HG03439 (cell line): ENCODE data around the gene CDH4.

Experiments
- ATAC-seq: cut with Tn5 transposase; IDR thresholded peaks from one replicate; pipeline ENCODE4 v1.9.1; 2021; ENCODE audit warnings: mild to moderate bottlenecking, moderate library complexity; ENCODE audit not compliant: unreplicated experiment

Gene CDH4

GRCh38 chr20:61819574-61819846 is 567.4 kb downstream of the CDH4 start:
- no peak for ATAC-seq

DNA sequence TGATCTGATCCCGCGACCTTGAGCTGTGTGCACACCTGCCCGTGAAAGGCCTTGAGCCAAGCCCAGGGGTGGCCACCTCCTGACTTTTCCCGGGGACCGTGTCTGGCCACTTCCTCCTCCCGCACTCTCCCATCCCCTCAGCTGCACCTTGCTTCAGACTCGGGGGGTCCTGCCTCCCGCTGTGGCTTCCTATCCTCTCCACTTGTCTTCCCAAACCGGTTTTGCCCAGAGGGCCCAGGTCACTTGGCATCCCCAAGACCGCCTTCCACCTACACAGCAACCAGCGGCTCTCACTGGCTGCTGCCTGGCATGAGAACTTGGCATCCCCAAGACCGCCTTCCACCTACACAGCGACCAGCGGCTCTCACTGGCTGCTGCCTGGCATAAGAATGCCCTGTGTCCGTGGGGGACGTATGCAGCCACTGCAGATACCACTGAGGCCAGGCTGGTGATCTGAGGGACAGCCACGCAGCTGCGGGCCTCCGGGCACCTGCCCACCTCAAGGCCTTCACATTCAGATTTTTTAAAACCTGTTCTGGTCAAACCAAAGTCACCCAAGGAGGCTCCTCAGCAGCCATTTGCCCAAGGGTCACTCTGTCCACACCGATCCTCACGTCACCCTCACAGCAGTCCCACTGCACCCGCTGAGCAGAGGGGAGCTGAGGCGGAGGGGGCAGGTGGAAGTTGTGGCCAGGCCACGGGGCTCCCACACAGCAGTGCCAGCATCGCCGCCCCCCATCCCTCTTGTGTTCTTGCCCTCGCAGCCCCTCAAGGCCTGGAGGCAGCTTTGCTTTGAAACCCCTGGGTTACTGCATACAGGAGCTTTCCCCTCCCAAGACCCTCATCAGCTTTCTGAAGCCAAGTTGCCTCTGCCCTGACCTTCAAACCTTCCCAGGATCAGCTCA is 568.1 kb downstream of the CDH4 start:
- ATAC-seq: no peak

- ATAC-seq: no peak
Observed at GRCh38 chr20:61821735-61822134, 569.7 kb downstream of the CDH4 start.

DNA sequence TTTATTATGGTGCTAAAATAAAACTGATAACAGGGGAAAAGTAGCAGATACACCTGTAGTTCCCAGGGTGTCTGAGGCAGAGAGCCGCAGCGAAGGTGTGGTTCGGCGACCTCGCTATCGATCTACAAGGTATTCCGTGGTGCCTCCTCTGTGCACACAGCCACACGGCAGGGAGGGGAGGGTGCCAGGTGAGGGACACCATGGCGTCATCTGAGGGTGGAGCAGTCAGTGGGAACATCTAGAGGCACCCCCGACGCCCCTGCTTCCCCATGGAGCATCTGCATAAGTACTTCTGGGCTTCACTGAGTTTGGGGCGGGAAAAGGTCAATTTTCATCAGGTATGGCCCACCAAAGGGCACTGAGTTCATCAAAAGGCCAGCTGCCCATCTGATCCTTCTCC is 570.3 kb downstream of the CDH4 start:
- ATAC-seq: no peak

- ATAC-seq: no peak
Observed at GRCh38 chr20:61823242-61823641, 571.2 kb downstream of the CDH4 start.

GRCh38 chr20:61828891-61829290 is 576.8 kb downstream of the CDH4 start:
- no peak for ATAC-seq

DNA sequence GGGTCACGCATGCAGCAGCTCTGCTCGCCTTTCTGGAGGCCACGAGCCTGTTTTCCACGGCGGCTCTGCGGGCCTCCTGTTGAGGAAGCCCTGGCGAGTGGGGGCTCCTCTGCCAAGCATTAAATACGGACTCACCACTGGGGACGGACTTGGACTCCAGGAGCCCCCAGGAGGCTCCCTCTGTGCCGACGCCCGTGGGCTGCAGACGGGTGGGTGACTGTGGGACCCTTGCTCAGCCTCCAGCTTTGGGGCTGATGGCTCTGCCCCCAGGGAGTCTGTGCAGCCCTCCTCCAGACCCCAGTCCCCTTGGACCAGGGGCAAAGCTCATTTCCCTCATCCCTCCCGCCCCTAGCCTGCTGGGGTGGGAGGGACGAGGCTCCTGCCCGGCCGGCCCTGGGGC is 577.5 kb downstream of the CDH4 start:
- no peak for ATAC-seq

DNA sequence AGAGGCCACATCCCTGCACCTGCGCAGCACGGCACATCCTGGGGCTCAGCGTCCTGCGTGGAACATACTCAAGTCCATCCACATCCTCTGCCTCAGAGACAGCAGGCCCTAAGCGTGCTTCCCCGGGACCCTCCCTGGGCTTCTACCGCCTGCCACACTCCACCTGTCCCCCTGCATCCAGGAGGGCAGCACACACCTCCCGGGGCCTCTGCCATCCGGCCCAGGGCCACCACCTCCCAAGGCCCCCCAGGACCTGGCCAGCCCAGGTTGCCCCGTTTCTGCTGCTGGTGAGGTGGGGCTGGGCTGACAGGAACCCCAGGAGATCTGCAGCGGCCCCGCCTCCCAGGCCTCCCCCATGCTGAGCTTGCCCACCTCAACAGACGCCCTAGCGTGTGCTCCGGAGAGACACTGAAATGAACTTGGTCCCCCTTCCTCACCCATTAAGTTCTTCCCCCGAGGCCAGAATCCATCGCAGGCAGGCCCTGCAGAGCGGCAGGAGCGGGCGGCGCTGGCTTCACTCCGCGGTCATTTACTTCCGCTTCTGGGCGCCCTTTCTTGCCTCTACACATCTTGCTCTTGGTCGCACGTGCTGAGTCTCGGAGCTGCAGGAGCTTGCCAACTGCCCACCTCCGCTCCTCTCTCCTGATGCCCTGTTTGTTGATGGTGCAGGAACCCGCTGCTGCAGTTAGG is 578.3 kb downstream of the CDH4 start:
- no peak for ATAC-seq

- no peak for ATAC-seq
Observed at GRCh38 chr20:61830991-61831390, 578.9 kb downstream of the CDH4 start.

GRCh38 chr20:61832181-61832580 is 580.1 kb downstream of the CDH4 start:
- no peak for ATAC-seq

DNA sequence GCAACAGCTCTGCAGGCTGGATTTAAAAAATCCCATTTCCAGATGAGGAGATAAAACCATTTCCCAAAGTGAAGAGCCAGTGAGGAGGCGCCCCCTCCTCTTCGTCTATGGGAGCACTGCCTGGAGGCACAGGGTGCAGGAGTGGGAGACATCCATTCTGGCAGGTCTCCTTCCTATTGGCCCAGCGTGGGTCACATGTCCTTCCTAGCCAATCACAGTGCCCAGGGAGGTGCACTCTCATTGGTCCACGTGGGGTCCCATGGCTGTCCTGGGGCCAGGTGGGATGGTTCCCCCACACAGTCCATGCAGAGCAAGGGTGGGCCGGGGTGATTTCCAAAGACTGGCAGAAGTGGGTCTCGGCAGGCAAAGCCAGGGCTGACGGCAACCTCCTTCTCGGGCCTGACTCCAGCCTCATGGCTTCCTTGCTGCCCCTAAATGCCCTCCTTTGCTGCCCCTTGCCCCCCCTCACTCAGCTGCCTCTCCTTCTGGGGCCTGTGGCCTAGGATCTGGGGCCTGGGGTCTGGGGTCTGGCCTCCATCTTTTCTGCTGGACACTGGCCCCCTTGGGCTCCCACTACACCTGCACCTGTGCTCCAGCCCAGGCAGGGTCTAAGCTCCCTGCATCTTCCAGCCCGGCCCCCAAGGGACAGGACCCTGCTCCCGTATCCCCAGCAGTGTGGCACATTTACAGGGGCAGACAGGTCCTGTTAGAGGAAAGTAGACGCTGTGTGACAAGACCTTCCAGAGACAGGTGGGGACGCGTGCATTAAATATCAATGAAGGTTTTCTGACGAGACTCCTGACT is 581.9 kb downstream of the CDH4 start:
- ATAC-seq: no peak

- ATAC-seq: no peak
Observed at GRCh38 chr20:61835301-61835700, 583.2 kb downstream of the CDH4 start.

DNA sequence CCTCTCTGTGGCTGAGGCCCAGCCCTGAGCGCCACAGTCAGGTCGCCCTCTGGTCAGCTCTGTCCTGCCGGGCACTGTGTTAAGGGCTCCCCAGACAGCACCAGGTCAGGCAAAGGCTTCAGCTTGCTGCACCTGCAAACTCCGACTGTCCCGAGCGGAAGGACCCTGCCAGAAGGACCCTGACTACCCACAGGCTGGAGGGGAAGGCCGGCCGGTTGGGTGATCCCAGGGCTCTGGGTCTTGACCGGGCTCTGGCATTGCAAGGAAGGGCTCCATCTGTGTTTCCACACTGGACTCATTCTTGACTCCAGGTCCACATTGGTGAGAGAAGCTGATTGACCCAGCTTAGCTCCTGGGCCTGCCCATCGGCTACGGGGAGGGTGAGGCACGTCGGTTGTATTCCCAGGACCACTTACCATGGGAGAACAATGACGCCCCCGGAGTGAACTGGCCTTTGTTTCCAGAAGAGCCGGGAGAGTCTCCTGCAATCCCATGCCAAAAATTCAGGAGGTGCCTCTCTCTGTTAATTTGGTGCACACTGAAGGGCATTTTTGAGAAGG is 583.8 kb downstream of the CDH4 start:
- no peak for ATAC-seq

DNA sequence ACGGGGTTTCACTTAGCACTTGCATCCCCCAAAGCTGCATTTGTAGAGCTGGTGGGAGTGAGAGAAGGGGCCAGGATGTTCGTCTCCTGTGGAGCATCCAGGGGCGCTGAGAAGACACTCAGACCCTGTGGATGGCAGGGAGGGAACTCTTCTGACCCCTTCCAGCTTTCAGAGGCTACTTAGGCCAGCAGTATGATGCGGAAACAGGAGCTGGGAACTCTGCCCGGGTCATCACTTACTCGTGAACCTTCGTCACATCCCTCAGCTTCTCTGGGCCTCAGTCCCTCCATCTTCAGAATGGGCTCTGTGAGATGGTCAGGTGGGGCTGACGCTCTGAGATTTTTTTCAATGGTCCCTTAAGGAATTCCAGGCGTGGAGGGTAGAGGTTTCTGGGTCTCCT is 585.1 kb downstream of the CDH4 start:
- ATAC-seq: no peak

GRCh38 chr20:61839223-61839911 is 587.3 kb downstream of the CDH4 start:
- no peak for ATAC-seq

GRCh38 chr20:61839912-61840778 is 588.1 kb downstream of the CDH4 start:
- no peak for ATAC-seq

DNA sequence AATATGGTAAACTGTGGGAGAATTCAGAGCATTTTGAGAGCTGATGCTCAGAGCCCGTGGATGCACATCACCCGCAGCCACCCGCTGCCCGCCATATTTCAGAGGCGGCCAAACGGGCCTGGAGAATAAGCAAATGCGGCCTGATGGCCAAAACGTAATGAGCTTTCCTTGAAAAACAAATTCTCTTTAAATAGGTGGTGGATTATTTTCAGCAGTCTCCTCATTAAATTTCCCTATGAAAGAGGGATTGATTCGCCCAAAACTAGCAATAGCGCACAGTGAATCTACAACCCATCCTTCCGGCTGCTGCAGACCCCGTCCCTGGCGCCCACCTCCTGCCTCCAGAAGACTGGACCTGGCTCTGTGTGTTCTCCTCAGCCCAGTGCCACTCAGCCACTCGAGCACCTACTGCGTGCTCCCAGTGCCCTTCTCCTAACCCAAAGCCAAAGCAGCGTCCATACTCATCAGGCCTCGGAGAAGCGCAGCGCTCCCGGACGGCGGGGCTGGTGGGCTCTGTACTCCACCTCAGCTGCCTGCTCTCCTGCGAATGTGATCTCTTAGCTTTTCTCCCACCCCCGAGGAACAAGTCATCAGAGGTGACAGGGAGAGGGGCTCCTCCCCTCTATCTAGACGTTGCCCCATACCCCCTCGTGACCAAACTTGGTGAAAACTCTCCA is 588.9 kb downstream of the CDH4 start:
- ATAC-seq: no peak

DNA sequence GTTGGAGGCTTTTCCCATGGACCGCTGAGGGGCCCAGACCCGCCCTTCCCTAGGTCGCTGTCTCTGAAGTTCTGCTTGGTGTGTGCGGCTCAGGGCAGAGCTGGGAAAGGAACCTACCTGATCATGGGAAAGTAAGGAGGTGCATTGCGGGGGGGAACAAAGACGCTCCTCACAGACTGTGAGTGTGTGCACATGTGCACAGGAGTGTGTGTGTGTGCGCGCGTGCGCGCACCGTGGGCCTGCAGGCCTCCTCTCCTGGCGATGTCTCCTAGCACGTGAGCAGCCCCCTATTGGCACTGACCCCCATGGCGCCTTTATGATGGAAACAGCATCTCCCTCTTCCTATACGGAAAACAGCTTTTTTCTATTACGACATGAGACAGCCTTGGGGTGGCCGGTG is 589.5 kb downstream of the CDH4 start:
- no peak for ATAC-seq

GRCh38 chr20:61841966-61842365 is 589.9 kb downstream of the CDH4 start:
- no peak for ATAC-seq
